Large intestine (tissue), 3 donors: ENCODE data around the gene ATF2. TPM values are rescaled to one million over a fixed set of nuclear protein-coding genes. Genes with fewer than 3 reads are reported as not detected.

Experiments used
- DNase-seq, 2 donors: peaks; one replicate each; pipeline versions ENCODE4 v3.0.0 to v3.0.0-alpha.2; 2013
- H3K27ac ChIP-seq: one replicate; pipeline ENCODE4 v1.5.1; 2013; ENCODE audit warnings: low read length
- H3K27me3 ChIP-seq: 2 replicates; pipeline ENCODE4 v1.6.1; 2013; ENCODE audit warnings: low read length; ENCODE audit not compliant: control insufficient read depth, insufficient read depth
- H3K36me3 ChIP-seq: 2 replicates; pipeline ENCODE4 v1.6.1; 2013; ENCODE audit warnings: low read length; ENCODE audit not compliant: control insufficient read depth, insufficient read depth
- H3K4me1 ChIP-seq: one replicate; pipeline ENCODE4 v1.6.1; 2013; ENCODE audit warnings: low read length; ENCODE audit not compliant: control insufficient read depth, insufficient read depth
- H3K4me3 ChIP-seq: one replicate; pipeline ENCODE4 v1.5.1; 2013; ENCODE audit warnings: low read length
- H3K9me3 ChIP-seq: one replicate; pipeline ENCODE4 v1.6.1; 2013; ENCODE audit warnings: mild to moderate bottlenecking, low read depth, low read length, moderate library complexity; ENCODE audit not compliant: control insufficient read depth
- WGBS: methylation state at CpG from one replicate; pipeline ENCODE4 v1.1.5; 2013; ENCODE audit warnings: low lambda C conversion rate; ENCODE audit not compliant: insufficient coverage; 5-methylcytosine and 5-hydroxymethylcytosine counted together
- polyA plus RNA-seq: library from polyadenylated mRNA; unstranded; fragments of 120-200 nt; gene quantifications from one replicate; pipeline ENCODE4 v1.2.1, GENCODE V29; 2013

Gene ATF2
- polyA plus RNA-seq, 1 donor, result 34.2 TPM

DNA sequence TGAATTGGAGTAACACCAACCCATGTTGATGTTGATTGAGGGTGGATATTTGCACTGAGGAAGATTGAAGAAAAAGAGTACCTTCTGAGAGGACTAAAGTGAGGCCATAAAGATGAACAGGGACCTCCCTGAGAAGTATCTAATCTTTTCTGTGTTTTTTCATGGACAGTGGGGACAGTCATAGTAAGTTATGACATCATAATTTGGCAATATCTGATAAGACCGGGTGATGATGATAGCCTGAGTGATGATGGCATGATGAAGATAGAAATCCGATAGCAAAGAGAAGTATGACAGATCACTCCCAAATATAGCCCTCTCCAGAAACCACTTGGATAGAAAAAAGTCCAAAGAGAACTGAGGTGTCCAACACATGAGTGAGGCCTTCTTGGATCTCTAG, 15.7 kb upstream of the ATF2 start:
- DNase-seq, result no peak
- 100% methylated on average over 1 of the region's 2 CpGs for WGBS
- H3K27me3 ChIP-seq, result no peaks in the 10 kb centered on the region
- H3K9me3 ChIP-seq, result no peaks in the 10 kb centered on the region
- no peak overlapping the region for H3K4me3 ChIP-seq
- peaks cover 3% of the 10 kb centered on the region for H3K4me1 ChIP-seq
- peaks cover 13% of the 10 kb centered on the region for H3K36me3 ChIP-seq
- no peak overlapping the region for H3K27ac ChIP-seq

DNA sequence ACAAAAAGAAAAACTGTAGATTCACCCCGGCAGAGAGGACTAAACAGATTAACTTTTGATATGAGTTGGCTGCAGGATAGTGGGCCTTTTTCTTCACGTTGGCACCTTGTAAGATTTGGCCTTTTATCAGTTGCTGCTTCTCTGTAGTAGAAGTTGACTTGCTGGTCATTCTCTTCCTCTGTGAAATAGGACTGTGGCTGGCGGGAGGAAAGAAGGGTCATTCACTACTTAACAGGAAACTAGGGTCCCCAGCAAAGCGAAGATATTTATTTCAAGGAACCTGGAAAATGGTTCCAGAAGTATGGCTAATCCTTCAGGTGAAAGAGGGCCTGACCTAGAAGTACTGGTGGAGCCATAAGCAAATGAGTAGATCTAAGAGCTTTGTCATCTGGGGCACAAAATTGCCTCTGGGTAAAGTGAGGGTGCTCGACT, 13.9 kb upstream of the ATF2 start:
- WGBS, result 100% methylated on average over 1 of the region's 5 CpGs

DNA sequence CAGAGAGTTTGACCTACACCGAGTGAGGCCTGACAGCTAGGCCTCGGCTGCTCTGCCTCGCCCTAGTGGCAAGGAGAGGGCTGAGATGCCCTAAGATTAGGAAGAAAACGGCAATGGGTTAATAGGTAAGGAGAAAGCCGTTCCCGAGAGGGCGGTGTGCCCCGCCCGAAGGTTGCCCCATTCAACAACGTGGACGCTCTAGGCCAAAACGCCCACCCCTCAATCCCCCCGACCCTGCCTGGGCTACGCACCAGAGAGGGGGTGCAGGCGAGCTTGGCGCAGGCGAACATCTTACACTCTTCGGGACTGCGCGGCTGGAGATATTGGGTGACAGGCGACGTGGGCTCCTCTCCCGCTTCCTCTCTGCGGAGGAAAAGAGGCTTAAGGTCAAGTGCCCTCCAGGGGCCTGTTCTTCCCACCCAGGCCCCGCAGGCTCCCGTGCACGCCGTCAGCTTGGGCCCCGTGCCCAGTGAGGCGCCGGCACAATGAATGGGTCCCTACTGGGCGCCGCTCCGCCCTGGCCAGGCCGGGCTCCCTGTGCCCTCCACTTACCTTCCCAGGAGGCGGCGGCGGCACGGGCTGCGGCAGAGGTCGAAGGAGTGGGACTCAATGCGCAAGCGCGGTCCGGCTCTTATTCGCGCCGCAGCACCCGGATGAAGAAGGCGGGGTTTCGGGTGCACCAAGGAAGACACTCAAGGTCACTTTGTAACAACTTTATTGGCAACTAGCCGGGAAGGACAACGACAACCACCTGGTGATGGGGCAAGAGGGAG, 13.3 kb upstream of the ATF2 start, which contains the start of gene ATP5MC3:
Gene ATP5MC3 (minus strand): TSS at position 607 of the 773 bp plus-strand sequence. CDS start 317 bp downstream, at position 290.
- H3K36me3 ChIP-seq, result peaks cover 29% of the 10 kb centered on the region
- DNase-seq, result peak; percentile 96 to 97
- H3K9me3 ChIP-seq, result no peaks in the 10 kb centered on the region
- WGBS, result no CpG with 5 or more reads among the region's 53 CpGs
- H3K27me3 ChIP-seq, result no peaks in the 10 kb centered on the region
- H3K27ac ChIP-seq, result peak within 1 kb of the TSS; percentile 98
- peaks cover 3% of the 10 kb centered on the region for H3K4me1 ChIP-seq
- H3K4me3 ChIP-seq, result peak within 1 kb of the TSS; percentile 99

More for the DNA sequence above, 13.9 kb upstream of the ATF2 start:
- Histone ChIP-seq H3K27me3 (no peaks in the 10 kb centered on the region), H3K36me3 (peaks cover 24% of the 10 kb centered on the region), H3K4me1 (peaks cover 3% of the 10 kb centered on the region), H3K4me3 (peak overlapping the region; percentile 99), H3K9me3 (no peaks in the 10 kb centered on the region), H3K27ac (peak overlapping the region; percentile 98)
- DNase-seq, result no peak

DNA sequence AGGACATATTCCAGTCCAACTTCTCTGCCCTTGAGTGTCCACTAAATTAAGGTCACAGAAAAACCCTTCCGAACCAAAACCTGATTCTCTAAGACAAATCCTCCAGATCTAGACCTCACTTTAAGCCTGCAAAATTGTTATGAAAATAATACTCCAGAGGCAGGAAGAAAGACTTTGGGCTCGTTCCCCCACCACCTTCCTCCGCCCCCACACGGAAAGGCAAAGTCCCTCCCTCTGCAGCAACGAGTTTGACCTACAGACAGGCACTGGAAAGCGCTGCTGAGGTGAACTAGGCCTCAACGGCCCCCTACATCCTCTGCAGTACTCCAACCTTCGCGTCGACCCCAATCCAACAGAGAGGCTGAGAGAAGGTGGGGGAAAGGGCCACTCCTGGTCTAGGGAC, 12.7 kb upstream of the ATF2 start:
- Histone ChIP-seq H3K27me3 (no peaks in the 10 kb centered on the region), H3K27ac (peak overlapping the region; percentile 98), H3K36me3 (peaks cover 29% of the 10 kb centered on the region), H3K4me3 (peak overlapping the region; percentile 99), H3K9me3 (no peaks in the 10 kb centered on the region), H3K4me1 (peaks cover 3% of the 10 kb centered on the region)
- DNase-seq, result peak; percentile 31 to 89
- WGBS, result no CpG with 5 or more reads among the region's 10 CpGs

DNA sequence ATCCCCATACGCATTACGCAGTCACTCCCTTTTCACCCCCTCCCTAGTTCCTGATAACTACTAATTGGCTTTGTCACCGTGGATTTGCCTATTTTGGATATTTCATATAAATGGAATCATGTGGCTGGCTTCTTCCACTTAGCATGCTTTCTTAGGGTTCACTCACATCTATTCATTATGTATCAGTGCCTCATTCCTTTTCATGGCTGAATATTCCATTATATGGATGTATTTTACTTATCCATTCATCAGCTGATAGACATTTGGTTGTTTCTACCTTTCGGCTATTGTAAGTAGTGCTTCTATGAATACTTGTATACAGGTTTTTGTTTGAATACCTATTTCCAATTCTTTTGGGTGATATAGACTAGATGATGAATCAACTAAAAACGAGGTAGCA, 8.6 kb upstream of the ATF2 start:
- H3K36me3 ChIP-seq, result peaks cover 29% of the 10 kb centered on the region
- no peak overlapping the region for H3K27ac ChIP-seq
- no CpG with 5 or more reads among the region's 5 CpGs for WGBS
- no peaks in the 10 kb centered on the region for H3K9me3 ChIP-seq
- DNase-seq, result no peak
- no peak overlapping the region for H3K4me3 ChIP-seq
- H3K27me3 ChIP-seq, result no peaks in the 10 kb centered on the region
- H3K4me1 ChIP-seq, result peaks cover under 1% of the 10 kb centered on the region

DNA sequence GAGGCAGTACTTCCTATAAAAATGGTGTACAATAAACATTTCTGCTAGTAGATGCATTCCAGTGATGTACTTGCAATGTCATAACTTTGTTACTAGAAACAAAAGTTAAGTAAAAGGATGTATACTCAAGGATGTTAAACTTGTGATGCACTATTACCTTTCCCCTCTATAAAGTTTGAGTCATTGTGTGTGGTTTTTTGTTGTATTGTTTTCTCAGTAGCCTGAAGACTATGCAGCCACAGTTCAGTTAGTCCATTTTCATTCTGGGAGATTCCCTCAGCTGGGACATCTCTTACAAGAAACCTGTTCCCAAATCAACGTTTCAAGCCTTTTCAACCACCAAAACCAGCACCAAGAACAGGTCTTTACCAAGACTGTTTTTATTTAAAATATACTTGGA, 7.9 kb upstream of the ATF2 start:
- no peak for DNase-seq
- Histone ChIP-seq H3K9me3 (no peaks in the 10 kb centered on the region), H3K27ac (no peak overlapping the region), H3K4me1 (no peaks in the 10 kb centered on the region), H3K36me3 (peaks cover 29% of the 10 kb centered on the region), H3K27me3 (no peaks in the 10 kb centered on the region), H3K4me3 (no peak overlapping the region)
- WGBS, result no CpG with 5 or more reads among the region's 1 CpG

DNA sequence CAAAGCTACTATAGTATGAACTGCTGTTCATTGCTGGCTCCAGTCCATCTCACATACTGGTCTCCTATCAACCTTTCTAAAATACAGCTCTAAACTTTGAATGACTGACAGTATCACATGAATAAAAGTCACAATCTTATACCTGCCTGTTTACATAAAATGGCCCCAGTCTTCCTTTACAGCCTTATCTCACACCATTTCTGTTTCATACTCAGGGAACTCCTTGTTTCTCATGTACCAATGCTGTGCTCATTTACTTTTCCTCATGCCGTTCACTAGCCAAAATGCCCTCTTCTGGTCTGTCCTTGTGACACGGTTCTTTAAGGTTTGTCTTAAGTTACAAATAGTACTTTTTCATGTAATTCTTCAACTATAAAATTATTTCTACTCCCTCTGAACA, 7.3 kb upstream of the ATF2 start:
- H3K36me3 ChIP-seq, result peaks cover 29% of the 10 kb centered on the region
- H3K4me1 ChIP-seq, result no peaks in the 10 kb centered on the region
- no peak overlapping the region for H3K4me3 ChIP-seq
- WGBS, result 85% methylated on average over 2 of the region's 2 CpGs
- H3K27me3 ChIP-seq, result no peaks in the 10 kb centered on the region
- no peak overlapping the region for H3K27ac ChIP-seq
- H3K9me3 ChIP-seq, result no peaks in the 10 kb centered on the region
- DNase-seq, result no peak

DNA sequence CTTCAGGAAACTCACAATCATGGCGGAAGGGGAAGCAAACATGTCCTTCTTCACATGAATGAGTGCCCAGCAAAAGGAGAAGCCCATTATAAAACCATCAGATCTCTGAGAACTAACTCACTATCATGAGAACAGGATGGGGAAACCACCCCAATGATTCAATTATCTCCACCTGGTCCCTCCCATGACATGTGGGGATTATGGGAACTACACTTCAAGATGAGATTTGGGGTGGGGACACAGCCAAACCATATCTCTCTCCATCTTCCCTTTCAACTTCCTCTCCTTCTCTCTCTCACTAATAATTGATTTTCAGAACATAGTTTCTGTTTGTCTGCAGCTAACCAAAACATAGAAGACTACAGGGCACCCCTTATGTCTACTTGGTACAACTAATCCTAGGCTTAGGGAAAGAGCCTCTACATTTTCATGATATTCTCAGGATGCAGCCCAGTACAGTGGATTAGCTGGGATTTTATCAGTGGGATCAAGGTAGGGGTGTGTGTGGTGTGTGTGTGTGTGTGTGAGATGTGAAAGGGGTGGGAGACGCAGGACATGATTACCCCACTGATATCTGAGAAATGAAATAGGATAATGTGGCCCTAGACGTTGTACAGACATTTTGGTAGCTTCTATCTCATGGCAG, 2.8 kb upstream of the ATF2 start:
- no peak for DNase-seq
- H3K9me3 ChIP-seq, result no peaks in the 10 kb centered on the region
- H3K4me1 ChIP-seq, result no peaks in the 10 kb centered on the region
- no peak overlapping the region for H3K4me3 ChIP-seq
- no peaks in the 10 kb centered on the region for H3K27me3 ChIP-seq
- H3K36me3 ChIP-seq, result no peaks in the 10 kb centered on the region
- no CpG with 5 or more reads among the region's 3 CpGs for WGBS
- no peak overlapping the region for H3K27ac ChIP-seq

DNA sequence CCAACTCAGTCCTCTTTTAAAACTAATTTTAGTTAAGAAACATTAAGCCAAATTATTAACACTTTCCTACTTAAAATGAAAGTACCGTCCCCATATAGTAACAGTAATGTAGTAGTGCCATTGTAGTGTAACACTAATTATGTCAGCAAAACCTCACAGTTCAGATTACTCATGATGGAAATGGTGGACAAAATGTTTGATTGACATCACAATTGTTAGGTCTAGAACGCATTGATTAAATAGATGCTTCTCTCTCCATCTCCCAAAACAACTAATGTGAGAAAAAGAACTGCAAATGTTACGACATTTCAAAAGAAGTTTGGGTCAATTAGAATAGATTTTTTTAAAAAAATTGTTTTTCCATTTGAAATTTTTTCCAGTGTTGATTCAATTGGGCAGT, 1.2 kb upstream of the ATF2 start:
- Histone ChIP-seq H3K4me3 (peak overlapping the region; percentile 77), H3K9me3 (no peaks in the 10 kb centered on the region), H3K27ac (no peak overlapping the region), H3K4me1 (no peaks in the 10 kb centered on the region), H3K36me3 (no peaks in the 10 kb centered on the region), H3K27me3 (no peaks in the 10 kb centered on the region)
- 60% methylated on average over 1 of the region's 3 CpGs for WGBS
- DNase-seq, result no peak

DNA sequence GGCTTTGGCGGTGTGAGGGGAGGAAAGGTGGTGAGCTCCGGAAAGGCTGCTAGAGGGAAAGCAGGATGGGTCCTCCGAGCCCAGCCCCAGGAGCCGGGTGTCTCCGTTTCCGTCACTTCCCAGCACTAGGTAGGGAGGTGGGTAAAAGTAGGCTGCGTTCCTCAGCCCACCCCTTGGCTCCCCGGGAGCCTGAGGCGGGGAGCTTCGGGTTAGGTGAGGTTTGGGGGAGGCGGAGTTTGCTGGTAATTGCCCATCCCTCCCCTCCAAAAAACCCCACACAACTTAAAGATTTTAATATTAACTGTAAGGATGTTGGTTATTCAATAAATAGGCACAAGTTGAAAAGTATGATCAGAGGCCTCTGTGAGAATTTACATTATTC, 552 bp upstream of the ATF2 start:
- no peaks in the 10 kb centered on the region for H3K4me1 ChIP-seq
- H3K36me3 ChIP-seq, result no peaks in the 10 kb centered on the region
- peak overlapping the region; percentile 77 for H3K4me3 ChIP-seq
- WGBS, result no CpG with 5 or more reads among the region's 11 CpGs
- H3K27ac ChIP-seq, result peak overlapping the region; percentile 73
- H3K9me3 ChIP-seq, result no peaks in the 10 kb centered on the region
- H3K27me3 ChIP-seq, result no peaks in the 10 kb centered on the region
- DNase-seq, result no peak
